Ovary (tissue), 9 donors: ENCODE data around the gene ETS1. TPM values are rescaled to one million over a fixed set of nuclear protein-coding genes. Genes with fewer than 3 reads are reported as not detected.
A peak's percentile ranks its signal among the peaks of the same experiment; 100 is the strongest.

Experiments used
- DNase-seq, 5 donors: peaks; one replicate each; pipeline ENCODE4 v3.0.0-alpha.2; 2019 to 2020
- H3K27ac ChIP-seq, 2 donors: fragments of 200-600 bp; one replicate each; pipeline versions ENCODE4 v1.5.1 to v1.8.0; 2019 to 2022
- H3K27me3 ChIP-seq: fragments of 200-600 bp; one replicate; pipeline ENCODE4 v1.8.0; 2022
- H3K36me3 ChIP-seq: fragments of 200-600 bp; sonication (generic); one replicate; pipeline ENCODE4 v1.5.1; 2019
- H3K4me1 ChIP-seq: one replicate; pipeline ENCODE4 v1.8.1; 2013; ENCODE audit warnings: mild to moderate bottlenecking, moderate library complexity; ENCODE audit not compliant: insufficient read depth
- H3K4me3 ChIP-seq: fragments of 200-600 bp; sonication (generic); one replicate; pipeline ENCODE4 v1.5.1; 2017
- H3K9me3 ChIP-seq, 2 donors: fragments of 200-600 bp in 1 of 2; sonication (generic) in 1 of 2; one replicate each; pipeline versions ENCODE4 v1.5.1 to v1.8.1; 2013 to 2019; ENCODE audit warnings: mild to moderate bottlenecking in 1 of 2, moderate library complexity in 1 of 2
- EP300 ChIP-seq: sonication (generic); formaldehyde crosslinking; IDR thresholded peaks from one replicate; pipeline ENCODE4 v1.6.1; 2017; ENCODE audit warnings: antibody characterized with exemption
- POLR2A ChIP-seq: fragments of 450-650 bp; IDR thresholded peaks from one replicate; pipeline ENCODE4 v1.6.1; 2017; ENCODE audit warnings: antibody characterized with exemption, mild to moderate bottlenecking, moderate library complexity
- WGBS, 3 donors: extraction: QIAGEN DNeasy Blood & Tissue Kit in 1 of 3; methylation state at CpG; one replicate each; pipeline versions ENCODE4 v1.1.5 to v1.1.7; 2013 to 2017; 5-methylcytosine and 5-hydroxymethylcytosine counted together
- intact Hi-C, 4 donors: fragments of 100-400 bp; cut with DNase I; formaldehyde crosslinking; loops; one replicate each; pipeline versions ENCODE4 v1.11.0 to v1.15.1; 2022 to 2023
- polyA plus RNA-seq, 2 donors: library from polyadenylated mRNA; stranded (reverse); fragments of 200-250 nt in 1 of 2; fragments of 350-450 nt in 1 of 2; fragmentation: Illumina TruSeq in 1 of 2; extraction: RNeasy Lipid Tissue Mini Kit (QIAGEN cat#74804) in 1 of 2; gene quantifications; one replicate each; pipeline ENCODE4 v1.2.3, GENCODE V29; 2013 to 2014
- total RNA-seq, 7 donors: library from RNA; depleted of rRNA in 2 of 7; stranded (reverse); fragments of >200 nt in 2 of 7; fragmentation: NEBNext Ultra II Directional in 3 of 7; extraction: Animal tissue kit (Norgen Biotek cat#: 25700) in 3 of 7; gene quantifications; one replicate each; pipeline versions ENCODE4 v1.1.0 to v1.2.4, GENCODE V29; 2016 to 2023
- TF ChIP-seq, protein P1 (sequence below), 3 donors: fragments of 450-650 bp in 2 of 3; fragments of 200-600 bp in 1 of 3; IDR thresholded peaks; one replicate each; pipeline versions ENCODE4 v1.5.1 to v1.8.0; 2016 to 2022; ENCODE audit warnings: antibody characterized with exemption in 3 of 3, mild to moderate bottlenecking in 1 of 3
- donor health status: DM: no; HTN: no; CAD: no; lungs with moderate emphysema.
- donor health status: DM: no; HTN: no; CAD: no.
- donor health status: Bipolar disorder and iron deficiency.
- donor health status: DM: yes; HTN: yes; CAD: no.
- donor health status: DM: no; HTN: no; CAD: no.
- donor health status: DM: yes; HTN: yes; CAD: no.

The ETS1 gene
- total and polyA plus RNA-seq, 9 donors, result 24.4 to 68.0 (median 40.4) TPM

GRCh38 chr11:128610721-128611617, 23.6 kb upstream of the ETS1 start:
- no peak for DNase-seq
- TF ChIP-seq POLR2A (no peak), EP300 (no peak)
- TF ChIP-seq, protein P1, sequence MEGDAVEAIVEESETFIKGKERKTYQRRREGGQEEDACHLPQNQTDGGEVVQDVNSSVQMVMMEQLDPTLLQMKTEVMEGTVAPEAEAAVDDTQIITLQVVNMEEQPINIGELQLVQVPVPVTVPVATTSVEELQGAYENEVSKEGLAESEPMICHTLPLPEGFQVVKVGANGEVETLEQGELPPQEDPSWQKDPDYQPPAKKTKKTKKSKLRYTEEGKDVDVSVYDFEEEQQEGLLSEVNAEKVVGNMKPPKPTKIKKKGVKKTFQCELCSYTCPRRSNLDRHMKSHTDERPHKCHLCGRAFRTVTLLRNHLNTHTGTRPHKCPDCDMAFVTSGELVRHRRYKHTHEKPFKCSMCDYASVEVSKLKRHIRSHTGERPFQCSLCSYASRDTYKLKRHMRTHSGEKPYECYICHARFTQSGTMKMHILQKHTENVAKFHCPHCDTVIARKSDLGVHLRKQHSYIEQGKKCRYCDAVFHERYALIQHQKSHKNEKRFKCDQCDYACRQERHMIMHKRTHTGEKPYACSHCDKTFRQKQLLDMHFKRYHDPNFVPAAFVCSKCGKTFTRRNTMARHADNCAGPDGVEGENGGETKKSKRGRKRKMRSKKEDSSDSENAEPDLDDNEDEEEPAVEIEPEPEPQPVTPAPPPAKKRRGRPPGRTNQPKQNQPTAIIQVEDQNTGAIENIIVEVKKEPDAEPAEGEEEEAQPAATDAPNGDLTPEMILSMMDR (IDR thresholded peaks at IDR 0.05), result no peak
- peak overlapping the region in 1 of 2 donors; percentile 55 for H3K27ac ChIP-seq
- 38 to 44% (median 39%) methylated on average over 18 of the region's 18 CpGs for whole genome bisulfite sequencing, 3 donors
- H3K9me3 ChIP-seq, result no peaks in the 10 kb centered on the region
- no peak overlapping the region for H3K4me3 ChIP-seq
- no peaks in the 10 kb centered on the region for H3K36me3 ChIP-seq
- no peaks in the 10 kb centered on the region for H3K27me3 ChIP-seq
- H3K4me1 ChIP-seq, result peaks cover 9% of the 10 kb centered on the region
- intact Hi-C loops, result no loop called here

DNA sequence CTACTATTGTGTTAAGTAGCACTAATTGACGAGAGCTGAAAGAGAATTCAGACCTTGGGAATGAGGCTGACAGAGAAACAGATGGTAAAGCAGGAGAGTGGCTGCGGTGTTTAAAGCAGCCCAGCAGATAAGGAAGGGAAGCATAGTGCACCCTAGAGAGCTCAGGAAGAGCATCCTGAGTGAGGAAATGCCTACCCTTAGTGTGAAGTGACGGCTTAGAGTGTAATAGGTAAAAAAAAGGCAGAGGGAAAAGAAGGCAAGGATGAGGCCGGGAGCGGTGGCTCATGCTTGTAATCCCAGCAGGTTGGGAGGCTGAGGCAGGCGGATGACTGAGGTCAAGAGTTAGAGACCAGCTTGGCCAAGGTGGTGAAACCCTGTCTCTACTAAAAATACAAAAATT, 22.4 kb upstream of the ETS1 start:
- 91 to 95% (median 93%) methylated on average over 6 of the region's 6 CpGs for WGBS, 3 donors
- Histone ChIP-seq H3K36me3 (no peaks in the 10 kb centered on the region), H3K9me3 (no peaks in the 10 kb centered on the region), H3K4me1 (peaks cover 9% of the 10 kb centered on the region), H3K4me3 (no peak overlapping the region), H3K27me3 (no peaks in the 10 kb centered on the region), H3K27ac (no peak overlapping the region)
- DNase-seq, result no peak
- TF ChIP-seq EP300 (no peak), POLR2A (no peak)
- TF ChIP-seq, protein P1 (IDR thresholded peaks at IDR 0.05), result no peak
- intact Hi-C loops, result no loop called here

DNA sequence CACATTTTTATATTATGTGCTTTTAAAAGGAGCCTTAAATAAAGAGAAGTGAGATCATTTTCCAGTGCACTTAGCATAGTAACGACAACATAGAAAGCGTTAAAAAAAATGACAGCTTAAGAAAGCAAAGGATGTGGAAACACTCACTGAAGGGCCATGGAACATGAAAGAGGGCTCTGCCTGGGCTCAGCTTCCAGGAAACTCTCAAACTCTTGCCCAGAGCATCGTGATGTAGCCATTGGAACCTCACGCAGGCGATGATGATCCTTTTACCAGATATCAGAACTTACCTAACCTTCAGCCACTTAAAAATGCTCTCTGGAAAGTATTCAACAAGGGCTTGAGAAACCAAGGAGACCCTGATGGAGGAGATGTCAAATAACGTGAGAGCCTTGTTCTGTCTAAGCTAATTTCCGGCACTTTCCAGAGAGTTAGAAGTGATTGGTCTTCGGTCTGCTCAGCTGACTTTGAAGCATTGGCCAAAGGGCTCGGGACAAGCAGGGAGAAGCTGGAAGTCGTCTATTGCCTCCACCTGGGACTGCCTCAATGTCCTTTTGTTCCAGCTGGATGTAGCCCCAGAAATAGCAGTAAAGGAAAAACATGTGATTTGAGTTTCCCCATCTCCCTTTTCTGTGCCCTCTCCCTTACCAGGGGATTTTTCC, 21.5 kb upstream of the ETS1 start:
- no peak for DNase-seq
- no peaks in the 10 kb centered on the region for H3K9me3 ChIP-seq
- intact Hi-C loops, result no loop called here
- H3K36me3 ChIP-seq, result no peaks in the 10 kb centered on the region
- TF ChIP-seq, protein P1 (IDR thresholded peaks at IDR 0.05), result no peak
- WGBS, 3 donors, result 81 to 92% (median 90%) methylated on average over 10 of the region's 10 CpGs
- H3K27me3 ChIP-seq, result no peaks in the 10 kb centered on the region
- peaks cover 9% of the 10 kb centered on the region for H3K4me1 ChIP-seq
- no peak overlapping the region for H3K27ac ChIP-seq
- H3K4me3 ChIP-seq, result no peak overlapping the region

GRCh38 chr11:128607819-128608218, 20.5 kb upstream of the ETS1 start:
- intact Hi-C loops, result no loop called here
- Histone ChIP-seq H3K36me3 (no peaks in the 10 kb centered on the region), H3K4me1 (peaks cover 9% of the 10 kb centered on the region), H3K9me3 (no peaks in the 10 kb centered on the region), H3K27ac (no peak overlapping the region), H3K27me3 (no peaks in the 10 kb centered on the region), H3K4me3 (no peak overlapping the region)
- TF ChIP-seq EP300, result no peak
- TF ChIP-seq, protein P1 (IDR thresholded peaks at IDR 0.05), result no peak
- TF ChIP-seq POLR2A, result no peak
- DNase-seq, result no peak
- WGBS, 3 donors, result 83 to 88% (median 85%) methylated on average over 5 of the region's 5 CpGs
